SU-DHL-6 (cell line): ENCODE results near the gene KIRREL1.

Source experiments
- H2AFZ ChIP-seq: fragments of 200-600 bp; sonication (generic); 2 replicates; pipeline ENCODE4 v1.6.1; 2014; ENCODE audit warnings: low read depth, mild to moderate bottlenecking, moderate library complexity, mixed read lengths, antibody characterized with exemption, low read length; ENCODE audit not compliant: severe bottlenecking
- H3F3A ChIP-seq: fragments of 200-600 bp; shearing (Covaris generic); 2 replicates; pipeline ENCODE4 v1.6.0; 2016; ENCODE audit warnings: antibody characterized with exemption, mild to moderate bottlenecking; ENCODE audit not compliant: insufficient read depth
- H3K27ac ChIP-seq: fragments of 200-600 bp; sonication (generic); 2 replicates; pipeline ENCODE4 v1.5.1; 2016; ENCODE audit warnings: low read depth, mild to moderate bottlenecking, low read length, moderate library complexity, mixed read lengths
- H3K27me3 ChIP-seq: fragments of 200-600 bp; sonication (generic), shearing (Covaris generic); 2 replicates; pipeline ENCODE4 v1.6.0; 2014; ENCODE audit warnings: mild to moderate bottlenecking, low read length
- H3K36me3 ChIP-seq: fragments of 200-600 bp; sonication (generic); 2 replicates; pipeline ENCODE4 v1.6.1; 2014; ENCODE audit warnings: mild to moderate bottlenecking, low read length, mixed read lengths
- H3K4me2 ChIP-seq: fragments of 300-600, 200-600 bp; shearing (Covaris generic), sonication (generic); 2 replicates; pipeline ENCODE4 v1.6.0; 2014; ENCODE audit warnings: low read length, low read depth, mild to moderate bottlenecking; ENCODE audit not compliant: poor library complexity, severe bottlenecking
- H3K4me3 ChIP-seq: fragments of 200-600 bp; sonication (generic); 2 replicates; pipeline ENCODE4 v1.5.1; 2014; ENCODE audit warnings: antibody characterized with exemption, low read length, mild to moderate bottlenecking, mixed read lengths; ENCODE audit not compliant: insufficient read depth, poor library complexity, severe bottlenecking
- H3K79me2 ChIP-seq: fragments of 200-600 bp; sonication (generic); 2 replicates; pipeline ENCODE4 v1.6.1; 2014; ENCODE audit warnings: mild to moderate bottlenecking, low read length, moderate library complexity; ENCODE audit not compliant: insufficient read depth
- H3K9ac ChIP-seq: fragments of 200-600 bp; sonication (generic); 2 replicates; pipeline ENCODE4 v1.7.0; 2014; ENCODE audit warnings: mild to moderate bottlenecking, low read length
- H3K9me2 ChIP-seq: fragments of 200-600 bp; sonication (generic); replicated peaks from 2 replicates; pipeline ENCODE4 v1.6.1; 2014; ENCODE audit warnings: low read length; ENCODE audit not compliant: insufficient read depth
- H3K9me3 ChIP-seq: fragments of 200-600 bp; sonication (generic); 2 replicates; pipeline ENCODE4 v1.6.1; 2014; ENCODE audit warnings: low read length, mixed read lengths; ENCODE audit not compliant: insufficient read depth
- H4K20me1 ChIP-seq: fragments of 200-600 bp; sonication (generic); 2 replicates; pipeline ENCODE4 v1.6.1; 2014; ENCODE audit warnings: low read depth, mild to moderate bottlenecking, antibody characterized with exemption, low read length, moderate library complexity, mixed read lengths
- EZH2phosphoT487 ChIP-seq: fragments of 200-600 bp; sonication (generic), shearing (Covaris generic); conservative IDR thresholded peaks from 2 replicates; pipeline ENCODE4 v1.6.1; 2018; ENCODE audit warnings: mild to moderate bottlenecking, antibody characterized with exemption, low read length, moderate library complexity, mixed read lengths
- TF ChIP-seq, protein P1 (sequence below): fragments of 200-600 bp; sonication (generic); IDR thresholded peaks from one replicate; pipeline ENCODE4 v1.5.1; 2017; ENCODE audit warnings: antibody characterized with exemption, mild to moderate bottlenecking, low read length, moderate library complexity; ENCODE audit not compliant: insufficient read depth, poor library complexity, severe bottlenecking

KIRREL1 gene

DNA sequence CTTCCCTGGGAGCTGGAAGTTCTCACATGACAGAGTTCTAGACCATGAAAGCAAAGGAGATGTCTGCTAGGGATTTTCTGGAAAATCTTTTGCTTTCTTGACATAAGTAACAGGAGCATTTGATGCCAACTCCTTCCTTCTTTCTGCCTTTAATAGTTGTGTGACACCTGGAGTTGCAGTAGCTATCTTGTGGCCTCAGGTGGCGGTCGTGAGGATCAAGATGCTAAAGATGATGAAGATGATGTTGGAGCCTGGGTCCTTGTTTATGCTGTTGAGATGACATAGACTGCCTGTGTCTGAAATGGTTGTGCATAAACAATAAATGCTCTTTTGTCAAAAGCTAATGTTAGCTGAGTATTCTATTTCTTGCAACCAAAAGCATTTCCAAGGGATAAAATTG, 32.7 kb upstream of the KIRREL1 start:
- no peaks in the 10 kb centered on the region for H3K27me3 ChIP-seq
- no peak overlapping the region for H2AFZ ChIP-seq
- no peaks in the 10 kb centered on the region for H3K9me3 ChIP-seq
- H3K79me2 ChIP-seq: no peaks in the 10 kb centered on the region
- no peak overlapping the region for H3K9ac ChIP-seq
- no peaks in the 10 kb centered on the region for H4K20me1 ChIP-seq
- no peak overlapping the region for H3K4me2 ChIP-seq
- H3F3A ChIP-seq: no peaks in the 10 kb centered on the region
- no peak overlapping the region for H3K27ac ChIP-seq
- H3K36me3 ChIP-seq: no peaks in the 10 kb centered on the region
- H3K4me3 ChIP-seq: no peak overlapping the region
- H3K9me2 ChIP-seq: no peaks in the 10 kb centered on the region
- TF ChIP-seq, protein P1, sequence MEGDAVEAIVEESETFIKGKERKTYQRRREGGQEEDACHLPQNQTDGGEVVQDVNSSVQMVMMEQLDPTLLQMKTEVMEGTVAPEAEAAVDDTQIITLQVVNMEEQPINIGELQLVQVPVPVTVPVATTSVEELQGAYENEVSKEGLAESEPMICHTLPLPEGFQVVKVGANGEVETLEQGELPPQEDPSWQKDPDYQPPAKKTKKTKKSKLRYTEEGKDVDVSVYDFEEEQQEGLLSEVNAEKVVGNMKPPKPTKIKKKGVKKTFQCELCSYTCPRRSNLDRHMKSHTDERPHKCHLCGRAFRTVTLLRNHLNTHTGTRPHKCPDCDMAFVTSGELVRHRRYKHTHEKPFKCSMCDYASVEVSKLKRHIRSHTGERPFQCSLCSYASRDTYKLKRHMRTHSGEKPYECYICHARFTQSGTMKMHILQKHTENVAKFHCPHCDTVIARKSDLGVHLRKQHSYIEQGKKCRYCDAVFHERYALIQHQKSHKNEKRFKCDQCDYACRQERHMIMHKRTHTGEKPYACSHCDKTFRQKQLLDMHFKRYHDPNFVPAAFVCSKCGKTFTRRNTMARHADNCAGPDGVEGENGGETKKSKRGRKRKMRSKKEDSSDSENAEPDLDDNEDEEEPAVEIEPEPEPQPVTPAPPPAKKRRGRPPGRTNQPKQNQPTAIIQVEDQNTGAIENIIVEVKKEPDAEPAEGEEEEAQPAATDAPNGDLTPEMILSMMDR: peak; percentile 13
- TF ChIP-seq EZH2phosphoT487: no peak

DNA sequence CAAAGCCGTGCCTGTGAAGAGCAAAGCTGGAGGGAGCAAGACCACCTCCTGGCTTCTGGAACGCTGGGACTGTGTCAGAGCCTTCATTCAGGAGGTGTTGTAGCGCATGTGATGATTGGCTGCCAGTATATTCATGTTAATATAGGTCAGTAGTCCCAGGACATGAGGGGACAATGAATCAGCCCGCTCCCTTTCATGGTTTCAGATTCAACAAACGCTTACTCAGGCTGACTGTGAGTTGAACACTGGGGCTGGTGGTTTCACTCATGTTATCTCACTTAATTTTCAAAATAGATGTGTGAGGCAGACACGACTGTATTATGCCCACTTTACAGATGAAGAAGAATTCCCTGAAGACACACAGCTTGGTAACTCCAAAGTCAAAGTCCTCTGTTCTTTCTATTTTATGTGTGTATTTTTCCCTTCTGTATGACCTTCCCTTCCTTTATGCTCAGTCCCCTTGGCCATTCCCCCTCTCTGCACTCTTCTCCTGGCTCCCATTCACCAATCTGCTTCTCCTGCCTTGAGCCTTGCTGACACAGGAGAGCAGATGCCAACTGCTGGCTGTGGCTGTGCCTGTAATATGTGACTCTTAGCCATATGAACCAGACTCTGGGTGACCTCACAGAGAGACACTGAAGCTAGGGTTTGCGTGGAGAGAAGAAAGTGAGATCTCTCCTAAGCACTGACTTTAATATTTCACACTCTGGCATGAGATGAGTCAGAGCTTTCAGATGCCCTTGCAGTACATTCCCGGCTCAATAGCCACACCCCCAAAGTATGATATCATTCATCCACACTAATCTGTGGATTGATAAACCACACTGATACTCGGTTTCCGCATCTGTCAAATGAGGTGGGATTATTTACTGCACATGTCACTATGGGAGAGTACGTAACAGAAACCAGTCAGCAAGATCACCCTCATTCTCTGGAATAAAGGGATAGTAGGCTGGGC, 31.4 kb upstream of the KIRREL1 start:
- Histone ChIP-seq H4K20me1 (no peaks in the 10 kb centered on the region), H3K79me2 (no peaks in the 10 kb centered on the region), H3K36me3 (no peaks in the 10 kb centered on the region), H3K27ac (no peak overlapping the region), H2AFZ (no peak overlapping the region), H3K9me2 (no peaks in the 10 kb centered on the region), H3K9ac (no peak overlapping the region), H3K9me3 (no peaks in the 10 kb centered on the region), H3K4me3 (no peak overlapping the region), H3K27me3 (no peaks in the 10 kb centered on the region), H3F3A (no peaks in the 10 kb centered on the region), H3K4me2 (no peak overlapping the region)
- TF ChIP-seq, protein P1: no peak
- no peak for TF ChIP-seq EZH2phosphoT487

DNA sequence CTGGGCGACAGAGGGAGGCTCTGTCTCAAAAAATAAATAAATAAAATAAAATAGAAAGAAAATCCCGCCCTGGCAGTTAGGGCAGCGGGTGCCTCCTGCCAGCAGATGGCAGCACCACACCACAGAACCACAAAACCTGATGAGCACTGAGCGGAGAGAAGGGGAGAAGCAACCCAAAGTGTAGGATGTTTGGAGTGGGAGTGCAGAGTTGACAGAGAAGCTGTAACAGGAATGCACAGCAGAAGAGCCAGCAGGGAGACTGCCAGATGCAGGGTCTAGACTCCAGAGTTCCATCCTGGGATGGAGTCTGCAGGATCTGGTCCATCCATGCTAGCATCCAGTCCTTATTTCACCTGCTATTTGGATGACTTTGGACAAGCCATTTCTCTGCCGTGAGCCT, 29.7 kb upstream of the KIRREL1 start:
- H3K9me3 ChIP-seq: no peaks in the 10 kb centered on the region
- TF ChIP-seq EZH2phosphoT487: no peak
- TF ChIP-seq, protein P1: peak; percentile 83
- H3K36me3 ChIP-seq: no peaks in the 10 kb centered on the region
- H3K9ac ChIP-seq: no peak overlapping the region
- H3K9me2 ChIP-seq: no peaks in the 10 kb centered on the region
- H4K20me1 ChIP-seq: no peaks in the 10 kb centered on the region
- no peak overlapping the region for H3K4me3 ChIP-seq
- H3K79me2 ChIP-seq: no peaks in the 10 kb centered on the region
- H3F3A ChIP-seq: no peaks in the 10 kb centered on the region
- H3K27ac ChIP-seq: no peak overlapping the region
- peak overlapping the region; percentile 13 for H3K4me2 ChIP-seq
- no peak overlapping the region for H2AFZ ChIP-seq
- no peaks in the 10 kb centered on the region for H3K27me3 ChIP-seq
